ENCODE data around the gene CHST12.

The CHST12 gene

GRCh38 chr7:2483494-2483893, 80.1 kb downstream of the CHST12 start:
- DNase-seq: no peak

- DNase-seq: no peak
Observed at GRCh38 chr7:2484868-2485267, 81.5 kb downstream of the CHST12 start.

- no peak for DNase-seq
Observed at GRCh38 chr7:2487586-2488271, 84.3 kb downstream of the CHST12 start.

- DNase-seq: no peak
Observed at GRCh38 chr7:2488272-2488645, 84.8 kb downstream of the CHST12 start.

- DNase-seq: no peak
Observed at GRCh38 chr7:2488681-2489080, 85.3 kb downstream of the CHST12 start.

- DNase-seq: no peak
Observed at GRCh38 chr7:2490181-2490651, 86.8 kb downstream of the CHST12 start.

GRCh38 chr7:2492038-2492437, 88.6 kb downstream of the CHST12 start:
- no peak for DNase-seq

- DNase-seq: no peak
Observed at GRCh38 chr7:2493205-2494164, 90.1 kb downstream of the CHST12 start.

GRCh38 chr7:2494191-2495130, 91.0 kb downstream of the CHST12 start:
- no peak for DNase-seq

- DNase-seq: no peak
Observed at GRCh38 chr7:2495418-2496299, 92.2 kb downstream of the CHST12 start.

- DNase-seq: no peak
Observed at GRCh38 chr7:2496375-2496774, 93.0 kb downstream of the CHST12 start.

GRCh38 chr7:2497065-2497464, 93.7 kb downstream of the CHST12 start:
- no peak for DNase-seq

GRCh38 chr7:2497500-2498336, 94.3 kb downstream of the CHST12 start:
- DNase-seq: no peak
